CD4-positive, alpha-beta T cell treated with Interleukin-15 for 4 hours (primary cell): ENCODE results near the gene RFPL3.
"Not testable (repeated sequence)": the region's sequence is repeated elsewhere in the genome, so short reads cannot be mapped to it uniquely, and the experiment has no call there.

Source experiments
- DNase-seq: peaks from one replicate; pipeline ENCODE4 v3.0.0-alpha.2; 2020; ENCODE audit warnings: low spot score

Gene RFPL3

GRCh38 chr22:32353840-32354239, 3.8 kb upstream of the RFPL3 start:
- no peak for DNase-seq

GRCh38 chr22:32354360-32355351, 3.0 kb upstream of the RFPL3 start:
- no peak for DNase-seq

- DNase-seq: no peak
These were observed 1.9 kb upstream of the RFPL3 start for GRCh38 chr22:32355760-32356159.

DNA sequence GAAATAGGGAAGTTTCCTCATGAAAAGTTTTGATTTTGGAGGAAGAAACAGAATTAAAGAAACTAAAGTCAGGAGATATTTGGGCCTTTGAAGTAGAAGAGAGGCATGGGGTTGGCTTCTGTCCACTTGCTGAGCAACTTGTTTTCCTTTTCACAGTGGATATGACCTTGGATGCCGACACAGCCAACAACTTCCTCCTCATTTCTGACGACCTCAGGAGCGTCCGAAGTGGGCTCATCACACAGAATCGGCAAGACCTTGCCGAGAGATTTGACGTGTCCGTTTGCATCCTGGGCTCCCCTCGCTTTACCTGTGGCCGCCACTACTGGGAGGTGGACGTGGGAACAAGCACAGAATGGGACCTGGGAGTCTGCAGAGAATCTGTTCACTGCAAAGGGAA, 2.4 kb downstream of the RFPL3 start:
- DNase-seq: not testable (repeated sequence)

GRCh38 chr22:32361257-32361656, 3.6 kb downstream of the RFPL3 start:
- no peak for DNase-seq

GRCh38 chr22:32364210-32364609, 6.5 kb downstream of the RFPL3 start:
- DNase-seq: no peak

GRCh38 chr22:32375678-32376450, 18.2 kb downstream of the RFPL3 start:
- DNase-seq: no peak

GRCh38 chr22:32376681-32377080, 19.0 kb downstream of the RFPL3 start:
- no peak for DNase-seq

GRCh38 chr22:32378707-32379272, 21.1 kb downstream of the RFPL3 start:
- no peak for DNase-seq

DNA sequence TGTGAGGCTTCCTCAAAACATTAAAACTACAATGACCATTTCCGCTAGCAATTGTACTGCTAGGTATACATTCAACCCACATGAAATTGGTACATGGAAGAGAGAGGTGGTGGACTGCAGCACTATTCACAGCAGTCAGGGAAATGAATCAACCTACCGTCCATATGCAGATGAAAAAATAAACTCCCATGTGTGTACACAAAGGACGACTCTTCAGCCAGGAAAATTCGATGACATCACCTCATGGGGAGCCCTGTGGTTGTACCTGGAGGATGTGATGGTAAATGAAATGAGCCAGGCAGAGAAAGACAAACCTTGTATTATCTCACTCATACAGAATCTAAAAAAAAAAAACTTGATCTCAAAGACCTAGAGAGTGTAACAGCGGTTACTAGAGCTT, 23.3 kb downstream of the RFPL3 start:
- no peak for DNase-seq

DNA sequence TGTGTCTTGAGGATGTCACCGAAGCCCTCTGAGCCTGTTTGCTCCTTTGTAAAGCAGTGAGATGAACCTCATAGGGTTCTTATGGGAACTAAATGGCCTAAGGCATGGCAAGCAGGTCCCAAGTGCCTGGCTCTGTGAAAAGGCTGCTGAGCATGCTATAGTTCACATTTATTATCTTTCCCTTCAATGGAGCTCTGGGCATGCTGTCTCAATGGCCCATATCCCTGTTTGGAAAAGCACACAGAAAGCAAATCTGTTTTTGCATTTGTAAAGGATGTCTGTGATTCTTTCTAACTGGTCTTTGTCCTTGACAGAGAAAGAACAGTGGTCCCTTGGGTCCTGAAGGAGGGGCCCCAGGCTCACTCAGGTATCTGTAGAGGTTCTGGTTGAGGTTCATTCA, 28.0 kb downstream of the RFPL3 start:
- DNase-seq: no peak

DNA sequence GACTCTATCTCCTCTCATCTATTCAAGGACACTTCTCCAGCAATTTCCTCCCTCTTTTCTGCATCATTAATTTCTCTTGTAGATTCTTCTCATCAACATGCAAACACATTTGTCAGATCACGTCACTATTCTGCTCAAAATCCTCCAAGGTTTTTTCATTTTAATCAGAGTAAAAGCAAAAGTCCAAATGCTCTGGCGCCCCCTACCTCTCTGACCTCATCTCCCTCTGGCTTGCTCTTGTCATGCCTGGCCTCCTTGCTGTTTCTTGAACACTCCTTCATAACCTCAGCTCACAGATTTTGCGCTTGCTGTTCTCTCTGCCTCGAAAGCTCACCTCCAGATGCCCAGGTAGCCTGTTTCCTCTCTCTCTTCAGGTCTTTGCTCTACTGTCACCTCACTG, 32.0 kb downstream of the RFPL3 start:
- no peak for DNase-seq

DNA sequence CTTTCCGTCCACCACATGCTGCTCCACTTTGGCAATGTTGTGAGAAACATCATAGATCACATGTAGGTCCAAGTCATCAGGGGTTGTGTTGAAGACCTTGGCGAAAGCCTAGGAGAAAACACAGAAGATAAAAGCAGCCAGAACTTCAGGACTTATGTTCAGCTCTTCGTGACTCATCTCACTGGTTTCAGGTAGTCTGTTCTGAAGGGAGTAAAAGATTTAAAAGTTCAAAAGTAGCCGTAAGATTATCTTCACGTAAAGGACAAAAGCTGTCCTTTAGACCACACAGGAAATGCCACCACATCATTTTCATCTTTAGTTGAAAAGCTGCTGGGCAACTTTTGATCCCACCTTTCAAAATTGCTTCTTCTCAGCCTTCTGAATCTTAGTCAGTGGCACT, 37.4 kb downstream of the RFPL3 start:
- no peak for DNase-seq

DNA sequence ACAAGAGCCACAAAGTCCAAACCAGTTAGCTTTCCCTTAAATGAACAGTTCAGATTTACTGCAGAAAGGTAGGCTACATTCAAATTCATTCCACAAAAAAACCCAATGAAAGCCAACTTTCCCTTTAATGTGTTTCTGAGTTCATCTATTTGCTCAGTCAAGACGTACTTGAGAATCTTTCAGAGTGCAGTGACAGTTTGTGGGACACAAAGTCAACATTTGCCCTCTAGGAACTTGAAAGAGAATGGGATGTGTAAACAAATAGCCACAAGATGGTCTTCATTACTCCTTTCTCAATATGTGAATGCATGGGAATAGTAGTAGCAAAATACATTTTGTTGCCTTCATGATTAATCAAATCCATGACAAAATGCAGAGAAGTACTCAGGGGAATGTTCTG, 38.6 kb downstream of the RFPL3 start:
- DNase-seq: no peak

GRCh38 chr22:32396746-32397145, 39.1 kb downstream of the RFPL3 start:
- DNase-seq: no peak

- no peak for DNase-seq
These were observed 43.8 kb downstream of the RFPL3 start for GRCh38 chr22:32401486-32401885.

GRCh38 chr22:32404021-32404420, 46.4 kb downstream of the RFPL3 start:
- no peak for DNase-seq

- DNase-seq: no peak
These were observed 49.6 kb downstream of the RFPL3 start for GRCh38 chr22:32407312-32407711.

DNA sequence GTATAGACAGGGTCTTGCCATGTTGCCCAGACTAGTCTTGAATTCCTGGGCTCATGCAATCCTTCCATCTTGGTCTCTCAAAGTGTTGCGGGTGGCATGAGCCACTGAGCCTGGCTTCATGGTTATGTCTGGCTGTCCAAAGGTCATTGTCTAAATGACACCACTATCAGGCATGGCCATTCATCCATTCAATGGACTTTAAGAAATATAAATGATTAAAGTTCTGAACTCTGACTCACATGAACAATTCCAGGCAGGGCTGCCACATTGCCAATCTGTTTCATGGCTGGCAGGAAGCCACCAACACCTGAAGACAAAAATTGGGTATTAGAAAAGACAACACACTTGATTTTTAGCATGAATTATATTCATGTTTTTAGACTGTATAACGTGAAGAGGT, 50.3 kb downstream of the RFPL3 start:
- DNase-seq: no peak

DNA sequence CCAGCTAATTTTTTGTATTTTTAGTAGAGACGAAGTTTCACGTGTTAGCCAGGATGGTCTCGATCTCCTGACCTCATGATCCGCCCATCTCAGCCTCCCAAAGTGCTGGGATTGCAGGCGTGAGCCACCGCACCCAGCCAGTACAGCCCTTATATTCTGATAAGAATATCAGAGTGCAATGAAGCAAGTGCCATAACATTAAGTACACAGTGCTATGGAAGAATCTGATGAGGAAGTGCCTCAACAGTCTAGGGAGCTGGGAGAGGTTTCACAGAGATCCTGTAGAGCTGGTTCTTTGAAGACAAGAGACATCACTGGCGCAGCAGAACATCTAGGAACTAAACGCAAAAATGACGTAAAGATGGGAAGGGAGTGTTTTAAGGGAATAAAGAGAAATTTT, 52.3 kb downstream of the RFPL3 start:
- DNase-seq: no peak

DNA sequence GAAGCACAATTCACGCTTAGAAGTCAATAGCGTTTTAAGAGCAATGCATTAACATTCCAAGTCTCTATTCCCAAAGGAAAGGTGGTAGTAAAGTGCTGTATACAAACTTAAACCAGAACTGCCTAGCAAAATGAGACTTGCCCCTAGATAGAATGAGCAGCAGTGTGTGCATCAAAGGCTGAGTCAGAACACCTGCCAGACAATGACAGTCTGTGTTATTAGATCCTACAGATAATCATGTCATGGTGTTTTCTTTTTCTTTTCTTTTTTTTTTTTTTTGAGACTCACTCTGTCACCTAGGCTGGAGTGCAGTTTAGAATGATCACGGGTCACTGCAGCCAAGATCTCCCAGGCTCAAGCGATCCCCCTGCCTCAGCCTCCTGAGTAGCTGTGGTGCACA, 52.8 kb downstream of the RFPL3 start:
- no peak for DNase-seq
